GM21360 (cell line): ENCODE measurements around the gene PPP1R12A.
A peak's percentile ranks its signal among the peaks of the same experiment; 100 is the strongest.
"Not testable (repeated sequence)": the region's sequence is repeated elsewhere in the genome, so short reads cannot be mapped to it uniquely, and the experiment has no call there.

Experiments
- ATAC-seq: cut with Tn5 transposase; IDR thresholded peaks from one replicate; pipeline ENCODE4 v1.9.1; 2021; ENCODE audit warnings: mild to moderate bottlenecking, moderate library complexity; ENCODE audit not compliant: unreplicated experiment

Gene PPP1R12A

DNA sequence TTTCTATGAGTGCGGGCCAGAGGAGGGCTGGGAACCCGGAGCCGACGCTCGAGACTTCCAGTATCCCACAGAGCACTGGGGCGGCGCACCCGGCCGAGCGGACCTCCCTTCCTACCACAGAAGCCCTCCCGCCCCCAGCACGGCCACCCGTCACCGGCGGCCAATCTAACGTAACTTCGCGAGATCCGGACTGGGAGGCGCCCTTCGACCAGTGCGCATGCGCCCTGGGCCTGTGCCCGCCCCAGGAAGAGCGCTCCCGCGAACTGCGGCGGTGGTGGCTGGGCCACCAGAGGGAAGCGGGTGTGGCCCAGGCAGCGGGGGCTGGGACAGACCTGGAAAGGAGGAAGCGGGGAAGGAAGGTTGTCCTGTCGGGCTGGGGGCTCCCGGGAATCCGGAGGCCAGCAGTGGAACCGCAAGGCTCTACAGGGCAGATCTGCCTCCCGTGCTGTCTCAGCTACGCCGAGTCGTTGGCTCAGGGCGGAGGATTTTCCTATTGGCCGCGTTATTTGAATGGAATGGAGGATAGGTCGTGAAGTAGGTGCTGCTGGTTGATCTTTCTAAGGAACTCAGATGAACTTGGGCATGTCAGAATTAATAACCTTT is at the start of gene PPP1R12A:
TSS of gene PPP1R12A (minus strand) at position 77 of the 603 bp plus-strand sequence. CDS start 166 bp downstream, outside the sequence.
- peak; percentile 89 for ATAC-seq

DNA sequence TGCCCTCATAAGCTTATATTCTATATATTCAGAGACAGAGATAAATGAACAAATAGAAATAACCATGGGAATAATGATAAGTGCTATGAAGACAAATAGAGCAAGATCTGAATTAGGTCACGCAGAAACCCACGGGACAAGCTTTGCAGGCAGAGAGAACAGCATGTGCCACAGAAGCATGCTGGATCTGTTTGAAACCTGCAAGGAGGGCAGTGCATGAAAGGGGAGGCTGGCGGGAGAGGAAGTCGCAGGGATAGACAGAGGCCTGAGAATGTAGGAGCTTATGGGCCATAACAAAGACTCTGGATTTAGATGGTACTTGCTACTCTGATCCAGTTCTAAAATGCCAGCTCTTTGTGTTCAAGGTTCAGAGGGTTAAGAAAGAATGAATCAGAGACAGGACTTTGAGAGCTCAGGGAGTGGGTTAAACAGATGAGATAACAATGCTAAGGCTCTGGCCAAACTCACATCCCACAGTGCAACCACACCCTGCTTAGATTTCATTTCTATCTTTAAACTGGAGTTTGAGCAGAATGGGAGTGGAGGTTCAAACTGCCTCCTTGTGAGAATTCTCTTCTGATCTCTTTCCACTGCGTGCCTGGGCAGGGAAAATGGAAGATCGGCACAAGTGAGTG is 49.2 kb upstream of the PPP1R12A start:
- no peak for ATAC-seq

DNA sequence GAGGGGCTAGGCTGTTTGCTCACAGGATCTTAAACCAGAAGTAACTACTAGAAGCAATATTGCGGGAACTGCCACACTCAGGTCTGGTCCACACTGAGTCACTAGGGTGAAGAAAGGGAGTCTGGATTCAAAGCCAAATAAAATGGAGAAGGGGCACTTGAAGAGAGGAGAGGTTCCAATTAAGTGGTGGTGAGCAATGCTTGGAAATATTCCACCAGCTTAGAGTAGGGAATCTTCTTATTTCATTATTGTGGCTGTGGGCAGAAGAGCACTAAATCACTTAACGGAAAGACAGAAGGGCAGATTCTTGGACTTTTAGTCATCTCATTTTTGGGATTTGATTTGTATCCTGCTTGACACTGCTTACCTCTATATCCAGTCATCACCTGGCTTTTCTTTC is 48.6 kb upstream of the PPP1R12A start:
- ATAC-seq: no peak

DNA sequence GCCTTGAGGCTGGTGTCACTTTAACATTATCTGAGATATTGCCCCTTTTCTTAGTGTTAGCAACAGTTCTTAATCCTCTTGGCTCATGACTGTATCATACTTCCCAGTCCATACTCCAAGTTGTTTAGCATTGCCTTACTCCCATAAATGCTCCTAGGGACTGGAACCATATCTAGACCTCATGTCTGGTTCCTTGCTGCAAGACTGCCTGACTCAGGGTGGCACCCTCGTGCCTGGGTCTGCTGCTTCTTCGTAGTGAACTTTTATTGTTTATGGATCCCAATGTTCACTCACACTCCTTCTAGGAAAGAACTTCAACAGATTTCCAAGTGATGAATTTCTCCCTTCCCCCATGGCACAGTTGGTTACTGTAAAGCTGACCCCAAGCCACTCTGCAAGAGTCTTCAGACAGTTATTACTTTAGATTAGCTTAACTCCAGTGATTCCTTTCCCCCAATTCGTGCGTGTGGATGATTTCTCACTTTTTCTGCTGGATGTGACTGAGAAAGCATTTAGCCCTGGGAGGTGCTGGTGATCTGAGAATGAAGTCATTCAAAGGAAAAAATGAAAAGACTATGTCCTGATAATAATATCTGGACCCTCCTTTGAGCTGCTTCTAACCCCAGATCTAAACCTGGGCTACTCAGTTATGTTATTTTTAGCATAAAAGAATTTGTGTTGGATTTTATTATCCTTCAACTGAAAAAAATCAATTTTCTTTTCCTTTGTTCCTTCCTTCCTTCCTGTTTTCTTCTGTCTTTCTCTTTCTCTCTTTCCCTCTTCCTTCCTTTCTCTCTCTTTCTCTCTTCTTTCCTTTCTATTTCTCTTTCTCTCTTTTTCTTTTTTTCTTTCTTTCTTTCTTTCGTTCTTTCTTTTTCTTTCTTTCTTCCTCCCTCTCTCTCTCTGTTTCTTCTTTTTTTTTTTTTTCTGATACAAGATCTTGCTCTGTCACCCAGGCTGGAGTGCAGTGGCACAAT is 47.5 kb upstream of the PPP1R12A start:
- ATAC-seq: no peak

DNA sequence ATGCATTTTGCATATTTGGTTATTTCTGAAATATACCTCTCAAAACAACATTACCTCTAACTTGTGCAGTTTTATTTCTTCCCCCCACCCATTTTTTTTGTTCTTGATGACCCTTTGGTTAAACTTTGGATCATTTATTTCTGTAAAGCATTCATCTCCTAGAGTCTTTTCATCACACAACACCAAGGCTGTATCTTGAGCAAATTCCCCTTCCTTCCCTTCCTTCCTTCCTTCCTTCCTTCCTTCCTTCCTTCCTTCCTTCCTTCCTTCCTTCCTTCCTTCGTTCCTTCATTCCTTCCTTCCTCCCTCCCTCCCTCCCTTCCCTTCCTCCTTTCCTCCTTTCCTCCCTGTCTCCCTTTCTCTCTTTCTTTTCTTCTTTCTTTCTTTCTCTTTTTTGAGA is 43.8 kb upstream of the PPP1R12A start:
- ATAC-seq: no peak

DNA sequence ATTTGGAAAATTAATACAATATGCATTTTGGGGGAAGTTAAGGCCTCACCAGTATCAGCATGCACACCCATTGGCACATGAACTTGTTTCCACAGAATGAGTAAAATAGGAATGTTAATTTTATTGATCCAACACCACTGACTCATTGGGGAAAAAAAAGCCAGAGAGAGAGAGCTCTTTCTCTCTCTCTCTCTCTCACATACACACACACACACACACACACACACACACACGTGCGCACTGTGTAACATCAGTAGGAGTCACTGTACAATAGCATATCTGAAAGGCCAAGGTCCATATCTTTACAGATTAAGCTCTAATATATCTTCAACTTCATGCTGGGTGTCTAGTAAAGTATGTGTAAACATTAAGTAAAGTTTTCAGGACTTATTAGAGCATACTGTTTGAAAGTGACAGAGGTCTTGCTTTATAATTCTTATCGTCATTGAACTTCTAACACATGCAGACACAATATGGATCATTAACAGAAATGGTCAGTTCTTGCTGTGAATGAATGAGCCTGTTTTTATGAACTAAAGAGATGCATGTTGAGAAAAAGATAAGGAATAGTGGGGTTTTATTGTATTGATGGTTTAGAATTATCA is 43.1 kb upstream of the PPP1R12A start:
- ATAC-seq: not testable (repeated sequence)

DNA sequence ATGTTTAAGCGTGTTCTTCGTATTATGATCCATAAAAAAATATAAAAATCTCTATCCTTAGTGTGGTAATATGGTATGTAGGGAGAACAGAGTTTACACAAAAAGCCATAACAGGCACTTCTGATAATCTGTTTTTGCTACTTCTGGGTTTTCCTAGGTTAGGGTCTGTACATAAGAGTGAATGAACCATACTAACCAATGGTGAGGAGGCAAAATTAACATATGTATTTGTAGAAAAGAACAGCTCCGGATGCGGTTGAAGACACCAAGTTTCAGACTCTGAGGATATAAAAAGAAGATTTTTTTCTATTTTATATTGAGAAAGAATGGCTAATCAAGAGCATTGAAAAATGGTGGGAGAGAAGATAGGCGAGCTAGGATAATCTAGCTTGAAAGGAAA is 40.2 kb upstream of the PPP1R12A start:
- ATAC-seq: no peak

DNA sequence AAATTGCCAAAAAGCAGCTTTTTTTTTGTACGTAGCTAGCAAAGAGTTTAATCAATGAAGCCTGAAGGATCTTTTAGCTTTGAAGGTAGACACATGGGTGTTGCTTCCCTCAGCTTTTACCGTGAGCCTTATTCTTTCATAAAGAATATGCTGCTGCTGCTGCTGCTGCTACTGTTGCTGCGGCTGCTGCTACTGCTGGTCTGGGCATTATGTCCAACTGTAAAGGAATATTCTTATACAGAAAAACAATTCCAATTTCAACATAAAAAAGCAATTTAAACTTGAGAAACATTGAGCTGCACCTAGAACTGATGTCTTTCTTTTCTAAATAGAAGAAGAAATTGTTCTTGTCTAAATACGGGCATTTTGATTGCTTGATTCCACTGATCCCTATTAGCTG is 38.9 kb upstream of the PPP1R12A start:
- no peak for ATAC-seq

DNA sequence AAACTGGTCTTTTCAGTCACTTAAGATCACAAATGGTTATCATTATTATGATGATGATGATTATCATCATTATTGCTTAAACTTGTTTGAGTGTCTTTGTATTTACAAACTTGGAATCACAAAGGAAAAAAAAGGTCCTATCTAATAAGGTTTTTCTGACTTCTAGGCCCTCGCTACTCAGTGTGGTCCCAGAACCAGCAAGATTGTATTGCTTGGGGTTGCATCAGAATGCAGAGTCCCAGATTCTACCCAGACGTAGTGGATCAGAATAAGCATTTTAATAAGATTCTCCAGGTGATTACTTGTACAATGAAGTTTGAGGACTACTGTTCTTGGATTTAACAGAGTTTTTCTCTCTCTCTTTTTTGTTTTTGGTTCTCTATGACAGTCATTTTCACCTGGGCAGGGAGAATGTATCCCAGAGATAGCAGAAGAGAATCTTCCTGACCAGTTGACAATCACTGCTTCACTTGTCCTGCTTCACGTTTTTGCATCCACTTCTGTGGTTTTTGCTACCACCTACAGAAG is 29.3 kb upstream of the PPP1R12A start:
- ATAC-seq: no peak

DNA sequence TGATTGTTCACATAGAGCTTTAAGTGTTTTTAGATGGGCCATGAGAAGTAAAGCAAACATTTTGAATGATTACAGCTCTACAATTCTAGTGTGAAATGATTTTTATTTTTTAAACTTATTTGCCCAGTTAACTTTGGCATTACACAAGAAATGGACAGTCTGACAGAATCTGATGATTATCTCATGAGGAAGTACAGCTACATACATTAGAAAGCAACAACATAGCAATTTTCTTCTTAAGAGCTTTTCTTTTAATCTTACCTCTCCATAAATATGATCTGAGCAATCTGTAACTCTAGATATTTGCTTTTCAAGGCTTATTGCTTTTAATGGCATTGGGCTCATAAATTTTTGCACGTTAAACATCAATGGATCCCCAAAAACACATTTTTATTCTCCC is 26.5 kb upstream of the PPP1R12A start:
- ATAC-seq: no peak

DNA sequence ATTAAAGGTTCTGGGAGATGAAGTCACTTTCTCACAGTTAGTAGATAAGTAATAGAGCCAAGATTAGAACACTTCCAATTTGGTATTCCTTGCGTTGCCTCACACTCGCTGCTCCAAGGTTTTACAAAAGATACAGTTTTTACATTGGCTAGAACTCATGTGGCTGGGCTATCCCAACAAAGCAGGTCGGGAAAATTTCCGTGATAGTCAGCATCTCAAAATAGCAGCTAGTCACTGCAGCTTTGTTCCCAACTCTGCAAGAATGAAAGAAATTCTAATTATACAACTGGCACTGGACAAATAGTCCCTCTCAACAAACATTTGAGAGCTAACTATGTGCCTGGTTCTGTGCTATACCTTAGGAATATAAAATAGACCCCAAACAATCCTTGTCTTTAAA is 24.6 kb upstream of the PPP1R12A start:
- no peak for ATAC-seq

DNA sequence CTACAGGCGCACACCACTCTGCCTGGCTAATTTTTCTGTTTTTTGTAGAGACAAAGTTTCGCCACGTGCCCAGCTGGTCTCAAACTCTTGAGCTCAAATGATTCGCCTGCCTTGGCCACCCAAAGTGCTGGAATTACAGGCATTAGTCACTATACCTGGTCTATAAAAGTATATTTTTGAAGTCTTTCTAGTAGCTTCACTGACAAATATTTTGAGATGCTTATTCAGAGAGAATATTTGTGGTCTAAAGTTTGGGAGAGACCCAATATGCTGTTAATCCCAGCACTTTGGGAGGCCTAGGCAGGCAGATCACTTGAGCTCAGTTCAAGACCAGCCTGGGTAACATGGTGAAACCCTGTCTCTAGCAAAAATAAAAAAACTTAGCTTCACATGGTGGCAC is 22.0 kb upstream of the PPP1R12A start:
- ATAC-seq: no peak

DNA sequence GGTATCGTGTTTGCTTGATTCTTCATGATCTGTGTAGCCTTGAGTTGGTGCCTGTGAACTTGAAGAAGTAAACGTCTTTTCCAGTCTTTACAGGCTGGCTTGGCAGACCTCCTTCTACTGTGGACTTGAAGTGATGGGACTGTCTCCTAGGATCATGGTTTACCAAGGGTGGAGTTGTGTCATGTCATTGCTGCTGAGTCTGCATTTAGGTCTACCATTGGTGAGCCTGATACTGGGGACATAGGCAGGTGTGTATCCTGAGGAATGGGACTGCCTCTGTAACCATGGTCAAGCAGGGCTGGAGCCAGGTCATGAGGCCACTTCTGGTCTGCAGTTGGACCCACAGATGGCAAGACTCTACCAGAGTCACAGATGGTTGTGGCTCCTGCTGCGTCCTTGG is 20.7 kb upstream of the PPP1R12A start:
- no peak for ATAC-seq

DNA sequence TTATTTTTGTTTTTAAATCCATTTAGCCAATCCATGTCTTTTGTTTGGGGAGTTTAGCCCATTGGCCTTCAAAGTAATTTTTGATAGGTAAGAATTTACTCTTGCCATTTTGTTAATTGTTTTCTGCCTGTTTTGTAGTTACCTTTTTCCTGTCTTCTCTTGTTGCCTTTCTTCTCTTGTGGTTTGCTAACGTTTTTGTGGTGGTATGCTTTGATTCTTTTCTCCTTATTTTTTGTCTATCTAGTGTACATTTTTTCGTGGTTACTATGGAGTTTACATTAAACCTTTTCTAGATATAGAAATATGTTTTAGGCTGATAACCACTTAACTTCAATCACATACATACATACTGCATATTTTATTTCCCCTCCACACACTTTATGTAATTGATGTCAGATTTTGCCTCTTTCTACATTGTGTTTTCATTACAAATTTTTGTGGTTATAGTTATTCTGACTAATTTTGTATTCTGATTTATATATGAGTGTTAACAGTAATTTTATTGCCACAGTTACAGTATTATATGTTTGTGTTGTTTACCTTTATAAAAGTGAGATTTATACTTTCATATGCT is 19.2 kb upstream of the PPP1R12A start:
- no peak for ATAC-seq

DNA sequence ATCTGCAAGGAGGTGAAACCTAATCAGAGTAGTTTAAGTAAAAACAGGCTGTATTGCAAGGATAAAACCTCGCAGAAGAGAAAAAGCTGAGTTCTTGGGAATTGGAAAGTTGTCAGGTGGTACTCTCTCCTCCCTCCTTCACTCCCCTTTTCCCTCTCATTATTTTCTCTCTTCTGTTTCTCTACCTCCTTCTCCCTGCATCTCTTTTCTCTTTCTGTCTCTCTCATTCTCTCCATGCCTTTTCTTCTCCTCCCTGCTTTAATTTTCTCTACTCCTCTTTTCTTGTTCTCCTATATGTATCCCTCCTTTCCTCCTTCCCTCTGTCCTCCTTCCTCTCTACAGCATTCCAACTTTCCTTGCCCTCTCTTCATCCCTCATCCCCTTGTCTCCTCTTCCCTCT is 14.2 kb upstream of the PPP1R12A start:
- ATAC-seq: no peak

DNA sequence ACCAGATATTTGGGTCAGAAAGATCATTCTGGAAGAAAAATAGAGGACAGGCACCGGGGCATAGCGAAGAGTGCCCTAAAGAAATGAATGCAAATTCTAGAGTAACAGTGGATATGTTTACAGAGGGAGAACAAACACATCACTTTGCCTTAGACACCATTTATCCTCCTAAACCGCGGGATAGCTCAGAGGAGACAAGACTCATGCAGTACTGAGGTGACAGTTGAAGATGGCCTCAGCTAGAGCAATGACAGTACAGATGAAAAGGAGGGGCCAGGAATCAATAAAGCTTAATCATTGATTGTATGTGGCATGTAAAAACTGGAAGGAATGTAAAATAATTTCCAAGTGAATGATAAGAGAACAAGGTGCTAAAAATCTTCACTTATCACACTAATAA is 10.5 kb upstream of the PPP1R12A start:
- no peak for ATAC-seq

DNA sequence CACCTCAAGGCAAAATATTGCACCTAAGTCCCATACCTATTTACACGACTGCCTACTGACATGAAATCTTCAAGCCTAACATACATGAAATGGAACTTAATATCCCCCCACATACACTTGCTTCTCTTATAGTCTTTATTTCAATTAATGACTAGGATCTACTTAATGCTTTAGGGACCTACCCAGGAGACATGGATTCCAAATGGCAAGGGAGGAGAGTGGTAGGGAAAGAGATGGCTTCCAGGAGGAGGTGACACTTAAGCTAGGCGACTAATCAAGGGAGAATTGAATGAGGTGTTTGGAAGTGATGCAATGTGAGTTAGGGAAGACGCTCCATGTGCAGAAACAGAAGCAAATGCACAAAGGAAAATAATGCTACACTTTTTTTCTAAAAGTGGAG is 9.7 kb upstream of the PPP1R12A start:
- no peak for ATAC-seq

DNA sequence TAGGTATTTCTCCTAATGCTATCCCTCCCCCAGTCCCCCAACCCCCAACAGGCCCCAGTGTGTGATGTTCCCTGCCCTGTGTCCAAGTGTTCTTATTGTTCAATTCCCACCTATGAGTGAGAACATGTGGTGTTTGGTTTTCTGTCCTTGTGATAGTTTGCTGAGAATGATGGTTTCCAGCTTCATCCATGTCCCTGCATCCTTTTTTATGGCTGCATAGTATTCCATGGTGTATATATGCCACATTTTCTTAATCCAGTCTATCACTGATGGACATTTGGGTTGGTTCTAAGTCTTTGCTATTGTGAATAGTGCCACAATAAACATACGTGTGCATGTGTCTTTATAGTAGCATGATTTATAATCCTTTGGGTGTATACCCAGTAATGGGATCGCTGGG is 7.9 kb upstream of the PPP1R12A start:
- not testable (repeated sequence) for ATAC-seq

DNA sequence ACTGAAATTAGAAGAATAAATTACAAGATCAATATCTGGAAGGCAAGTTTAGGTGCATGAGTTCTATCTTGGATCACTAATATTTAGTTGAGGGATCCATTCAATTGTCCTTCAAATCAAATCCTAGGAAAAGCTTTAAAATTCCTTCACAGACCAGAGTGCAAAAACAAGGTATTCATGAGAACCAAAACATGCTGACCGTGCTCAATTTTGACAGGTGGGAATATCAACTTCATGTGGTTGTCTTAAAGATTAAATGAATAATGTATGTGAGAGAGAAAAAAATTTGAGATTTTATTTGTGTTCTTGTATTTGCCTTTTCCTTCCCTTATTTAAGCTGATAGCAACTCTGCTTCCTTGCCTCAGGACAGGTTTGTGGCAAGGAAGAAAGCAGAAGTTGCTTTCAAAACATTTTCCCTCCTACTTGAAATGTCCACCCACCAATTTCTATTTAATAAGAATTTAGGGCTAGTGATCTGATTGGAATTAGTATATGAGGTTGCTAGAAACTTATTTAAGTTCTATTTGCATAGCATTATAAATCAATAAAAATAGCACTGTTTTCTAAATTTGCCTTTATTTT is 4.9 kb upstream of the PPP1R12A start:
- no peak for ATAC-seq

DNA sequence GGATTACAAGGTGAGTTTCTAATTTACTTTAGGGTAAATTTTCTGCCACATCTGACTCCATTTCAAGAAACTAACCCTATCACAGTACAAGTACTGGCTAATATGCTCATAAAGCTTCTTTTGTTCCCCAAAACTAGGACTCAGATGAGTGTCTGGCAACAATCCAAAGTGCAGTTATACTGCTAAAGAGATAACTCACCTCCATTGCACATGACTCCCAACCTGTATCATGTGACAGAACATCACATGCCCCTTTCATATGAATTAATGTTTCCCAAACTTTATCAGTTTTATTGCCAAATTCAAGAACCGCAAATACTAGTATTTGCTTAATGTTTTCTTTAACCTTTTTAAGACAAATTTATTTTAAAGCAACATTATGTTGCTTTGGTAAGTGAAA is 3.9 kb upstream of the PPP1R12A start:
- no peak for ATAC-seq
